Measurements from ENCODE around the gene ACAP1. TPM values are rescaled to one million over a fixed set of nuclear protein-coding genes. Genes with fewer than 3 reads are reported as not detected.
A peak's percentile ranks its signal among the peaks of the same experiment; 100 is the strongest.
"Not testable (repeated sequence)": the region's sequence is repeated elsewhere in the genome, so short reads cannot be mapped to it uniquely, and the experiment has no call there.

ACAP1 gene
- total RNA-seq, 6 experiments from 2014 or later, result 1.6 to 6.8 (median 2.7) TPM

DNA sequence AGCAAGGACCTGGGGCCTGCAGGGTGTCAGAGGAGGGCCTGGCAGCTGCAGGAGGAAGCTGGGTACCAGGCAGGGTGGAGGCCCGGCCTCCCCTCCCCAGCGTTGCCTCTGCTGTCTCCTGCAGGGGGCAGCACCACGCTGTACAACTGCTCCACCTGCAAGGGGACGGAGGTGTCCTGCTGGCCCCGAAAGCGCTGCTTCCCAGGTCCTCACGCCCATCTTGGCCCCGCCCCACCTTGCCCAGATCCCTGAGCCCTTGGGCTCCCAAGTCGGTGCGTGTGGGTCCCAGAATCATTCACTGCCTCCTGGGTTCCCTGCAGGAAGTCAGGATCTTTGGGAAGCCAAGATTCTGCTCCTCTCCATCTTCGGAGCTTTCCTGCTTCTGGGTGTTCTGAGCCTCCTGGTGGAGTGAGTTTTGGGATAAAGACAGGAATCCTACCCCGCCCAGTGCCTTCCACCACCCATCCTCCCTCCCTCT is 19.8 kb downstream of the ACAP1 start:
- WGBS (ENCODE audit: insufficient coverage, low coverage, low lambda C conversion rate, missing lambda C conversion rate), result 13% methylated on average over 4 of the region's 12 CpGs
- Histone ChIP-seq H3K36me3 (no peaks in the 10 kb centered on the region), H3K27ac (no peak overlapping the region), H3K27me3 (no peaks in the 10 kb centered on the region), H3K9me3 (no peaks in the 10 kb centered on the region), H3K4me1 (peaks cover 0 to 12% (median 6%) of the 10 kb centered on the region in 4 donors), H3K4me3 (no peak overlapping the region)
- peak; percentile 47 to 67 (median 62) for ATAC-seq
- intact Hi-C loops (cut with DNase I), result loop anchor here in 1 of 2 donors (5.0 to 10.0 kb wide), 2 partner anchors 81 to 159 kb away; partner anchors contain the start of genes FGF11 and TMEM102
- TF ChIP-seq, protein P1, sequence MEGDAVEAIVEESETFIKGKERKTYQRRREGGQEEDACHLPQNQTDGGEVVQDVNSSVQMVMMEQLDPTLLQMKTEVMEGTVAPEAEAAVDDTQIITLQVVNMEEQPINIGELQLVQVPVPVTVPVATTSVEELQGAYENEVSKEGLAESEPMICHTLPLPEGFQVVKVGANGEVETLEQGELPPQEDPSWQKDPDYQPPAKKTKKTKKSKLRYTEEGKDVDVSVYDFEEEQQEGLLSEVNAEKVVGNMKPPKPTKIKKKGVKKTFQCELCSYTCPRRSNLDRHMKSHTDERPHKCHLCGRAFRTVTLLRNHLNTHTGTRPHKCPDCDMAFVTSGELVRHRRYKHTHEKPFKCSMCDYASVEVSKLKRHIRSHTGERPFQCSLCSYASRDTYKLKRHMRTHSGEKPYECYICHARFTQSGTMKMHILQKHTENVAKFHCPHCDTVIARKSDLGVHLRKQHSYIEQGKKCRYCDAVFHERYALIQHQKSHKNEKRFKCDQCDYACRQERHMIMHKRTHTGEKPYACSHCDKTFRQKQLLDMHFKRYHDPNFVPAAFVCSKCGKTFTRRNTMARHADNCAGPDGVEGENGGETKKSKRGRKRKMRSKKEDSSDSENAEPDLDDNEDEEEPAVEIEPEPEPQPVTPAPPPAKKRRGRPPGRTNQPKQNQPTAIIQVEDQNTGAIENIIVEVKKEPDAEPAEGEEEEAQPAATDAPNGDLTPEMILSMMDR (IDR thresholded peaks at IDR 0.05), result peak; percentile 85 to 94 (median 90)
- no peak for TF ChIP-seq POLR2A (IDR thresholded peaks at IDR 0.05)
- peak; percentile 84 to 87 (median 86) for DNase-seq

DNA sequence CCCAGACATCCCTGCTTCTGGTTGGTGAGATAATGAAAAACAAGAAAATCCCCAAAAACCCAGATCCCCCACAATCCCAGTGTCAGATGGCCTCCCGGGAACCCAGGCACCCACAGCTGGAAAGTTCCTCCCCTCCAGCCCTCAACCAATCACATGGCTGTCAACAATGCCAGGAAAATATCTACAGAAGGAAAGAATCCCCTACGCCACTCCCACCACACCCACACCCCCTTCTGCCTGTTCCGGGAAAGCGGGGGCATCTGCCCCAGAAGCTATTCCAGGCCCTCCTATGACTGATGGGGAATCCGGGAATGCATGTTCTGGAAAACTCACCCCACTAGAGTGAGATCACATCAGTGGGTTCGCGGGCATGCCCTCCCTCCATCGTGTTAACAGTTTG is 20.4 kb downstream of the ACAP1 start:
- Histone ChIP-seq H3K27ac (no peak overlapping the region), H3K36me3 (no peaks in the 10 kb centered on the region), H3K9me3 (no peaks in the 10 kb centered on the region), H3K4me1 (peaks cover 0 to 12% (median 6%) of the 10 kb centered on the region in 4 donors), H3K27me3 (no peaks in the 10 kb centered on the region), H3K4me3 (no peak overlapping the region)
- DNase-seq (no peak), ATAC-seq (no peak)
- intact Hi-C loops (cut with DNase I), result loop anchor here in 1 of 2 donors (5.0 to 10.0 kb wide), 2 partner anchors 81 to 158 kb away; partner anchors contain the start of genes FGF11 and TMEM102
- TF ChIP-seq, protein P1 (IDR thresholded peaks at IDR 0.05), result no peak
- no peak for TF ChIP-seq POLR2A (IDR thresholded peaks at IDR 0.05)
- 57% methylated on average over 4 of the region's 8 CpGs for WGBS (ENCODE audit: insufficient coverage, low coverage, low lambda C conversion rate, missing lambda C conversion rate)

DNA sequence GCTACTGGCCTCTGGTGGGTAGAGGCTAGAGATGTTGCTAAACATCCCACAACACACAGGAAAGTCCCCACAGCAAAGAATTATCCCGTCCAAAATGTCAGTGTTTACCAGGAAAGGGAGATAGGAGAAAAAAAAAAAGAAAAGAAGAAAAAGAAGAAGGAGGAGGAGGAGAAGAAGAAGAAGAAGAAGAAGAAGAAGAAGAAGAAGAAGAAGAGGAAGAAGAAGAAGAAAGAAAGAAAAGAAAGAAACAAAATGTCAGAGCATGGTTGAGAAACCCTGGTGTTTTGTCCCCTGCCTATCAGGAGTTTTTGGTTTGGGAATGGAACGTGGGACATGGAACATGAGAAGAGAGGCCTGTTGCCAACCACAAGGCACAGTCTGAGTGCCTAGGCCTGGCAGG is 21.1 kb downstream of the ACAP1 start:
- Histone ChIP-seq H3K4me1 (peaks cover 0 to 10% (median 5%) of the 10 kb centered on the region in 4 donors), H3K9me3 (no peaks in the 10 kb centered on the region), H3K36me3 (no peaks in the 10 kb centered on the region), H3K4me3 (no peak overlapping the region), H3K27ac (no peak overlapping the region), H3K27me3 (no peaks in the 10 kb centered on the region)
- 55% methylated on average over 2 of the region's 2 CpGs for WGBS (ENCODE audit: insufficient coverage, low coverage, low lambda C conversion rate, missing lambda C conversion rate)
- no peak for TF ChIP-seq POLR2A (IDR thresholded peaks at IDR 0.05)
- DNase-seq (no peak), ATAC-seq (no peak)
- intact Hi-C loops (cut with DNase I), result loop anchor here in 1 of 2 donors (5.0 to 10.0 kb wide), 2 partner anchors 80 to 157 kb away; partner anchors contain the start of genes FGF11 and TMEM102

DNA sequence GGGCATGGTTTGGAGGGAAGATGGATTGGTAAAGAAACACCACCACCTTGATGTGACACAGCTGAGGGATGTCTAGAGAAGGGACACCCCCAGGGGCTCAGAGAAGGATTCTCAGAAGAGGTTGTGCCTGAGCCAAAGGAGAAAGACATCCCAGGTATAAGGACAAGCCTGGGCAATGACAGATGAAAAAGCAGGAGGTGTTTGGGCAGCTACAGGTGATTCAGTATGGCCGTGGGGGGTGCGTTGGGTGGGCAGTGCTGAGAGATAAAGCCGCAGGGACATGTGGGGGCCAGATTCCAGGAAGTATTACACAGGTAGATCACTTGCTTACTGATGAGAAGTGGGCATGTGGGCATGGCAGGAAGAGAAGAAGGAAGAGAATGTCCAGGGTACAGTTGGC is 25.6 kb downstream of the ACAP1 start:
- DNase-seq (no peak), ATAC-seq (no peak)
- Histone ChIP-seq H3K27ac (no peak overlapping the region), H3K4me1 (no peaks in the 10 kb centered on the region), H3K9me3 (no peaks in the 10 kb centered on the region), H3K27me3 (no peaks in the 10 kb centered on the region), H3K36me3 (no peaks in the 10 kb centered on the region), H3K4me3 (no peak overlapping the region)
- no peak for TF ChIP-seq POLR2A (IDR thresholded peaks at IDR 0.05)
- TF ChIP-seq, protein P1 (IDR thresholded peaks at IDR 0.05), result no peak
- no CpG with 5 or more reads among the region's 3 CpGs for WGBS (ENCODE audit: insufficient coverage, low coverage, low lambda C conversion rate, missing lambda C conversion rate)
- intact Hi-C loops (cut with DNase I), result no loop called here

DNA sequence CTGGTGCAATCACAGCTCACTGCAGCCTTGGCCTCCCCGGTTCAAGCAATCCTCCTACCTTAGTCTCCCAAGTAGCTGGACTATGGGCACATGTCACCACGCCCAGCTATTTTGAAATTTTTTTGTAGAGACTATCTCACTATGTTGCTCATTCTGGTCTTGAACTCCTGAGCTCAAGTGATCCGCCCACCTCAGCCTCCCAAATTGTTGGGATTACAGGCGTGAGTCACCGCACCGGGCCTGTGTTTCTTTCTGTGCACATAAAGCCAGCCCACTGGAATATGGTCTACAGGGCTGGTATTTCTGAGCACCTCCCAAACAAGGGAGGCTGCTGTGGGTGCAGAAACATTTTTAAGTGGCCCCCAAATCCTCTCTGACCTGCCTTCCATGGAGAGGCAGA is 27.0 kb downstream of the ACAP1 start:
- intact Hi-C loops (cut with DNase I), result no loop called here

DNA sequence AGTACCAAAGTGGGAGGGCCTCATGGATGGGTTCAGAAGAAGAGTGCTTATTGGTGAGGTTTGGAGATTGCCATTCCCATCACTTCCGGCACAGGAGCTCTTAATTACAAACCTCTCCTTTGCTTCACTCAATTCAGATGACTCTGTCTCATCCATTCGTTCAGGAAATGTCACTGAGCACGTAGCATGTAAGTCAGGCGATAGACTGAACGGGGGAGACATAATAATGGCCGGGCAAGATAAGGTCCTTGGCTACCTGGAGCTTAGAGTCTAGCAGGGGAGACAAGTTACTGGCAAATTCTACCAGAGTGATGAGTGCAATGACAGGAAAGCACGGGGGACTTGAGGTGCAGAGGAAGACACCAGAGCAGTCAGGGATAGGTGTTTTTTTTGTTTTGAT is 29.6 kb downstream of the ACAP1 start:
- DNase-seq; H3K9me3 ChIP-seq; ATAC-seq; H3K27ac ChIP-seq; intact Hi-C loops (cut with DNase I); H3K4me1 ChIP-seq; H3K4me3 ChIP-seq; H3K36me3 ChIP-seq; H3K27me3 ChIP-seq: not testable (repeated sequence)
- WGBS (ENCODE audit: insufficient coverage, low coverage, low lambda C conversion rate, missing lambda C conversion rate), result 82% methylated on average over 6 of the region's 7 CpGs

More for the DNA sequence above, 27.0 kb downstream of the ACAP1 start:
- no peak overlapping the region for H3K27ac ChIP-seq
- no peaks in the 10 kb centered on the region for H3K9me3 ChIP-seq
- no peak for DNase-seq
- WGBS (ENCODE audit: insufficient coverage, low coverage, low lambda C conversion rate, missing lambda C conversion rate), result 93% methylated on average over 3 of the region's 6 CpGs
- no peak overlapping the region for H3K4me3 ChIP-seq
- ATAC-seq, result no peak
- H3K4me1 ChIP-seq, result no peaks in the 10 kb centered on the region
- no peaks in the 10 kb centered on the region for H3K27me3 ChIP-seq
- H3K36me3 ChIP-seq, result no peaks in the 10 kb centered on the region
- TF ChIP-seq POLR2A (IDR thresholded peaks at IDR 0.05), result no peak
- TF ChIP-seq, protein P1 (IDR thresholded peaks at IDR 0.05), result no peak
